ENCODE results near the gene DGKI. TPM values are rescaled to one million over a fixed set of nuclear protein-coding genes. Genes with fewer than 3 reads are reported as not detected.
"Not testable (repeated sequence)": the region's sequence is repeated elsewhere in the genome, so short reads cannot be mapped to it uniquely, and the experiment has no call there.

DGKI gene
- total RNA-seq, 3 donors from 2014 or later (not counting 1 experiment from before 2014, with no cell fraction given) = 0.53 TPM; not detected in 2

DNA sequence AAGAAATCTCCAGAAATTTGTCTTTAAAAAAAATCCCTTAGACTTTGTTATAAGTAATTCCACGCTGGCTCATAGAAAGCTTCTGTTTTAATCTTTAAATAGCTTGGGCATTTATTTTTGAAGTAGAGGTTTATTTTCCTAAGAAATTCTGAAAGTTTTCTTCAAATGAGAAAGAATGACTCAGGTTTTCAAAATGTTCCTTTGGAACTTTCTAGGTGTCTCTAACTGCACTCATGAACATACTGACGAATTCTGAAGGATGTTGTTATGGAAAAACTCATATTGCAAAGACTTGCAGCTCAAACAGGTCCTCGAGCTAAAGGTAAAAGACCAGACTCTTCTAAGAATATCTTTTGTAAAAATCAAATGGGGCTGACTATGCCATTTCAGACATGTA is 10.7 kb downstream of the DGKI start:
- Histone ChIP-seq H3K36me3 (ENCODE audit: control insufficient read depth, insufficient read depth, low read length) (no peaks in the 10 kb centered on the region), H3K4me1 (ENCODE audit: control insufficient read depth, insufficient read depth, low read length) (no peaks in the 10 kb centered on the region), H3K4me3 (ENCODE audit: low read length) (no peak overlapping the region), H3K9me3 (ENCODE audit: control insufficient read depth, insufficient read depth, low read length) (peaks cover 11% of the 10 kb centered on the region), H3K27ac (ENCODE audit: low read length) (no peak overlapping the region), H3K27me3 (ENCODE audit: control insufficient read depth, insufficient read depth, low read length) (no peaks in the 10 kb centered on the region)
- Mint-ChIP-seq H3K4me1 (no peaks in the 10 kb centered on the region), H3K36me3 (peaks cover 8% of the 10 kb centered on the region), H3K27ac (no peak overlapping the region), H3K9me3 (peaks cover 5 to 6% of the 10 kb centered on the region in 2 donors), H3K4me3 (no peak overlapping the region), H3K27me3 (ENCODE audit: low read depth in 2 of 2) (peaks cover 18 to 41% of the 10 kb centered on the region in 2 donors)
- TF ChIP-seq, protein P1, sequence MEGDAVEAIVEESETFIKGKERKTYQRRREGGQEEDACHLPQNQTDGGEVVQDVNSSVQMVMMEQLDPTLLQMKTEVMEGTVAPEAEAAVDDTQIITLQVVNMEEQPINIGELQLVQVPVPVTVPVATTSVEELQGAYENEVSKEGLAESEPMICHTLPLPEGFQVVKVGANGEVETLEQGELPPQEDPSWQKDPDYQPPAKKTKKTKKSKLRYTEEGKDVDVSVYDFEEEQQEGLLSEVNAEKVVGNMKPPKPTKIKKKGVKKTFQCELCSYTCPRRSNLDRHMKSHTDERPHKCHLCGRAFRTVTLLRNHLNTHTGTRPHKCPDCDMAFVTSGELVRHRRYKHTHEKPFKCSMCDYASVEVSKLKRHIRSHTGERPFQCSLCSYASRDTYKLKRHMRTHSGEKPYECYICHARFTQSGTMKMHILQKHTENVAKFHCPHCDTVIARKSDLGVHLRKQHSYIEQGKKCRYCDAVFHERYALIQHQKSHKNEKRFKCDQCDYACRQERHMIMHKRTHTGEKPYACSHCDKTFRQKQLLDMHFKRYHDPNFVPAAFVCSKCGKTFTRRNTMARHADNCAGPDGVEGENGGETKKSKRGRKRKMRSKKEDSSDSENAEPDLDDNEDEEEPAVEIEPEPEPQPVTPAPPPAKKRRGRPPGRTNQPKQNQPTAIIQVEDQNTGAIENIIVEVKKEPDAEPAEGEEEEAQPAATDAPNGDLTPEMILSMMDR (IDR thresholded peaks at IDR 0.05) = no peak
- DNase-seq = no peak
- ATAC-seq = no peak
- WGBS (ENCODE audit: insufficient coverage) = 81% methylated on average over 3 of the region's 3 CpGs
- intact Hi-C loops (cut with micrococcal nuclease) = no loop called here

DNA sequence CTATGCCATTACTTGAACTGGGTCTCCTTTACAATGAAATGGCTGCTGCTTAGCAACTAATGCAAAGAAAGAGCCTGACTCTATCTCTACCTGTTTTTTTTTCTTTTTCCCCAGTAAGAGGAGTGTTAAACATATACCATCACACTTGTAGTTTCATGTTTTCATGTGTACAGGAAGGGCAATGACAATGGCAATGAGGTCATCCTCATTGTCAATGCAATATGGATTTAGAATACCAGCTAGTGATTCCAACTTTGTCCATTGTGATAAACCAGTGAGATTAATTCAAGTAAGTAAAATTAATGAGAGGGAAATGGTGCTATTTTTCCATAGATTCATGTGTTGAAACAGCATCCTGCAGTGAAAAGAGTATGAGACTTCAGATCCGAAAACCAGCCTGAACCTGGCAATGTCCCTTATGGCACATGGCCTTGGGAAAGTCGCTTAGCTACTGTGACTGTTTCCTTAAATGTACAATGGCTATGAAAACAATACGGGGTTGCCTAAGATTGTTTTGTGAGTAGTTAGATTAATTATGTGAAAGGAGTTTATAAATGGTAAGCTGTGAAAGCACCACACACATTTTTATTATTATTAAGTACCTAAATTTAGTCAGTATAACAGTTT is 11.2 kb downstream of the DGKI start:
- H3K9me3 Mint-ChIP-seq = peaks cover 5 to 7% of the 10 kb centered on the region in 2 donors

DNA sequence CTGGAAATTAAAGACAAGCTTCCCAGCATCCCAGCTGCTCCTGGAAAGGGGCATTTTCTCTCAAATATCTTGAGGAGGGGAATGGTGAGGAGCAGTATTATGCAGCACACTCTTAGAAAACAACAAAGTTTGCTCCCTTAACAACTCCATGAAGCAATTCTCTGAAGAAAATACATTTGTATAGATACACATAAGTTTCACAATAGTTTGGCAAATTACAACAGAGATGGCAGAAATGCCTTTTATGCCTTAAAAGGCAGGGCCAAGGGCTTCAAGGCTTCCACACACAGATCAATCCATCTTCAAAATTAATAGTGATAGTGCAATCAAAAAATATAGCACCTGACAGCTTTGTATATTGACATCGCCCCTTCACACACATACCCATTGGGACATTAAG is 12.2 kb downstream of the DGKI start:
- DNase-seq (no peak), ATAC-seq (no peak)
- Mint-ChIP-seq H3K27me3 (ENCODE audit: low read depth in 2 of 2) (peaks cover 13 to 32% of the 10 kb centered on the region in 2 donors), H3K4me3 (no peak overlapping the region), H3K27ac (no peak overlapping the region), H3K4me1 (no peaks in the 10 kb centered on the region), H3K36me3 (peaks cover 8% of the 10 kb centered on the region), H3K9me3 (peaks cover 5 to 7% of the 10 kb centered on the region in 2 donors)
- Histone ChIP-seq H3K27ac (ENCODE audit: low read length) (no peak overlapping the region), H3K9me3 (ENCODE audit: control insufficient read depth, insufficient read depth, low read length) (peaks cover 11% of the 10 kb centered on the region), H3K27me3 (ENCODE audit: control insufficient read depth, insufficient read depth, low read length) (no peaks in the 10 kb centered on the region), H3K4me1 (ENCODE audit: control insufficient read depth, insufficient read depth, low read length) (no peaks in the 10 kb centered on the region), H3K4me3 (ENCODE audit: low read length) (no peak overlapping the region), H3K36me3 (ENCODE audit: control insufficient read depth, insufficient read depth, low read length) (no peaks in the 10 kb centered on the region)
- WGBS (ENCODE audit: insufficient coverage) = 87% methylated on average over 1 of the region's 1 CpG
- TF ChIP-seq, protein P1 (IDR thresholded peaks at IDR 0.05) = no peak
- intact Hi-C loops (cut with micrococcal nuclease) = no loop called here

More for the DNA sequence above, 11.2 kb downstream of the DGKI start:
- ATAC-seq (no peak), DNase-seq (no peak)
- WGBS (ENCODE audit: insufficient coverage) = 91% methylated on average over 3 of the region's 3 CpGs
- no peak overlapping the region for H3K4me3 ChIP-seq (ENCODE audit: low read length)
- TF ChIP-seq, protein P1 (IDR thresholded peaks at IDR 0.05) = no peak
- H3K27ac ChIP-seq (ENCODE audit: low read length) = no peak overlapping the region
- intact Hi-C loops (cut with micrococcal nuclease) = no loop called here
- Mint-ChIP-seq H3K4me3 (no peak overlapping the region), H3K36me3 (peaks cover 8% of the 10 kb centered on the region), H3K27me3 (ENCODE audit: low read depth in 2 of 2) (peaks cover 18 to 41% of the 10 kb centered on the region in 2 donors), H3K27ac (no peak overlapping the region), H3K4me1 (no peaks in the 10 kb centered on the region)
- H3K4me1 ChIP-seq (ENCODE audit: control insufficient read depth, insufficient read depth, low read length) = no peaks in the 10 kb centered on the region
- H3K9me3 ChIP-seq (ENCODE audit: control insufficient read depth, insufficient read depth, low read length) = peaks cover 11% of the 10 kb centered on the region
- H3K36me3 ChIP-seq (ENCODE audit: control insufficient read depth, insufficient read depth, low read length) = no peaks in the 10 kb centered on the region
- H3K27me3 ChIP-seq (ENCODE audit: control insufficient read depth, insufficient read depth, low read length) = no peaks in the 10 kb centered on the region

DNA sequence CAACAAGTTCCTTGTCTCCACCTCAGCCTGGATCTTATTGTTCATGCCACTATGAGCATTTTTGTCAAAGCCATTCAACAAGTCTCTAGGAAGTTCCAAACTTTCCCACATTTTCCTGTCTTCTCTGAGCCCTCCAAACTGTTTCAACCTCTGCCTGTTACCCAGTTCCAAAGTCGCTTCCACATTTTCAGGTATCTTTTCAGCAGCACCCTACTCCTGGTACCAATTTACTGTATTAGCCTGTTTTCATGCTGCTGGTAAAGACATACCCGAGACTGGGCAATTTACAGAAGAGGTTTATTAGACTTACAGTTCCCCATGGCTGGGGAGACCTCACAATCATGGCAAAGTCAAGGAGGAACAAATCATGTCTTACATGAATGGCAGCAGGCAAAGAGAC is 13.8 kb downstream of the DGKI start:
- H3K27me3 ChIP-seq (ENCODE audit: control insufficient read depth, insufficient read depth, low read length); H3K36me3 Mint-ChIP-seq; DNase-seq; H3K27ac ChIP-seq (ENCODE audit: low read length); H3K27ac Mint-ChIP-seq; intact Hi-C loops (cut with micrococcal nuclease); H3K4me1 Mint-ChIP-seq; H3K36me3 ChIP-seq (ENCODE audit: control insufficient read depth, insufficient read depth, low read length); H3K4me1 ChIP-seq (ENCODE audit: control insufficient read depth, insufficient read depth, low read length); H3K4me3 ChIP-seq (ENCODE audit: low read length); ATAC-seq; H3K9me3 Mint-ChIP-seq; H3K4me3 Mint-ChIP-seq: not testable (repeated sequence)
- peaks cover 10 to 25% of the 10 kb centered on the region in 2 donors for H3K27me3 Mint-ChIP-seq (ENCODE audit: low read depth in 2 of 2)
- 79% methylated on average over 2 of the region's 2 CpGs for WGBS (ENCODE audit: insufficient coverage)
- H3K9me3 ChIP-seq (ENCODE audit: control insufficient read depth, insufficient read depth, low read length) = peaks cover 11% of the 10 kb centered on the region

Measured in natural killer cell (primary cell).